Stimulated activated CD8-positive, alpha-beta memory T cell treated with anti-CD3 and anti-CD28 coated beads, Interleukin-15, amount 100 ng/mL, for 48 hours (primary cell): ENCODE results near the gene EXOC2.
"Not testable (repeated sequence)": the region's sequence is repeated elsewhere in the genome, so short reads cannot be mapped to it uniquely, and the experiment has no call there.

Experiments used
- DNase-seq, 2 donors: peaks; one replicate each; pipeline ENCODE4 v3.0.0-alpha.2; 2020; ENCODE audit warnings: low read depth in 2 of 2

Gene EXOC2

GRCh38 chr6:680666-681340 is 12.1 kb downstream of the EXOC2 start:
- DNase-seq: no peak

GRCh38 chr6:680251-680650 is 12.7 kb downstream of the EXOC2 start:
- no peak for DNase-seq

DNA sequence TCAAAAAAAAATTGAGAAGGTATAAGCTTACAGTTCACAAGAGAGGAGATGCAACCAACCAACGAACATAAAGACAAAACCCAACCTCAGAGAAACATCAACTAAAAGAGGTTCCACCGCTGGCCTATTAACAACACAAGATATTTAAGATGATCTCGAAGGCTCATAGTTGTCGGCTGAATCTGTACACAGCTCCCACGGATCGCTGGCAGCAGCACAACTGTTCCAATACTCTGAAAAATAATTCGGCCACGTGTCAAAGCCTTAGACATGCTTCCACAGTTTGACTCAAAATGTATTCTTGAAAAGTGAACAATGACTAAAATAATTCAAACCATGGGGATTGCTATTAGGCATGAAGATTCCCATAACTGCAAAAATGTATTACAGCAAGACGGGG is 13.7 kb downstream of the EXOC2 start:
- DNase-seq: no peak

DNA sequence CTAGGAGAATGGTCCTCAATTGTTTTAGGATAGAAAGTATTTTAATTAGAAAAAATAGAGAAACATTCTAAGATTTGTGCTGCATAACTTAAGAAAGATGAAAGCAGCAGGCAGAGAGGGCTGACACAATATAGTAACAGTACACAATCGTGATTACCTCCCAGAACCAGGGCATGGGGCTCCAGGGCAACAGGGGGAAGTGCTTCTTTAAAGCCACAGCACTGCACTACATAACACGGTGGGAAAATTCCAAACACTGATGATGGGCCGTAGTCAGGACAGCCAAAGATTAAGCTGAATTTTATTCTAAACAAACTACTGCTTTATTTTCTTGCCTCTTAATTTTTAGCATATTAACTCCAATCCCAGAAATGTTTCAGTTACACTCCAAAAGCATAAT is 14.4 kb downstream of the EXOC2 start:
- DNase-seq: no peak

DNA sequence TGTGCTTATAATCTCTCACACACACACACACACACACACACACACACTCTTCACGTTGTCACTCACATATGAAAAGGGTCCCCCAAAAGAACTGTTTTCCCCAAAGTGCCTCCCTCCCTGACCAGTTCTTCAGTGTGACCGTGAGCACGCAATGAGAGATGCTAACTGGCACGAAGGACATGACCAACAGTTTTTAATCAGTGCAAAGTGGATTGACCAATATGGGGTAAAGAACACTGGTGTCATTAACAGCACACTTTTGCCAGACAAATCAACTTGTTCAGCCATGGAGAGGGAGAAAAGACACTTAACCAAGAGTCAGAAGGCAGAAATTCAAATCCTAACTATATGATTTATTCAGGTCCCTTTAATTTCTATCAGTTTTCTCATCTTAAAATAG is 15.0 kb downstream of the EXOC2 start:
- DNase-seq: no peak

- no peak for DNase-seq
Observed at GRCh38 chr6:674956-675355, 18.0 kb downstream of the EXOC2 start.

GRCh38 chr6:674406-674805 is 18.5 kb downstream of the EXOC2 start:
- DNase-seq: no peak

DNA sequence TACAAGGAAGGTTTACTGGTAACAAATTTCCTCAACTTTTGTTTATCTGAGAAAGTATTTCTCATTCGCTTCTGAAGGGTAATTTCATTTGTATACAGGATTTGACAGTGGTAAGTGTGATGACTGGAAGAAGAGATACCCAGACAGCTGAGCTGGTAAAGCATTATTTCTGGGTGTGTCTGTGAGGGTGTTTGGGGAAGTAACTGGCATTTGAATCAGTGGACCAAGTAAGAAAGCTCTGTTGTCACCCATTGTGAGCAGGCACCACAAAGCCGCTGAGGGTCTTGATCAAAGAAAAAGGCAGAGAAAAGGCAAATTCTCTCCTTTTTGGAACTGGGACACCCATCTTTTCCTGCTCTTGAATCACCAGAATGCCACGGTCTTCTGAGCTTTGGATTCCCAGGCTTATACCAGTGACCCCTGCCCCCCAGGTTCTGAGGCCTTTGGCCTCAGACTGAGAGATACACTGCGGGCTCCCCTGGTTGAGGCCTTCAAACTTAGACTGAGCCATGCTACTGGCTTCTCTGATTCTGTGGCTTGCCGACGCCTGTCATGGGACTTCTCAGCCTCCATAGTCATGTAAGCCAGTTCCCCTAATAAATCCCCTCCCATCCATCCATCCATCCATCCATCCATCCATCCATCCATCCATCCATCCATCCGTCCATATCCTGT is 25.5 kb downstream of the EXOC2 start:
- DNase-seq: no peak

DNA sequence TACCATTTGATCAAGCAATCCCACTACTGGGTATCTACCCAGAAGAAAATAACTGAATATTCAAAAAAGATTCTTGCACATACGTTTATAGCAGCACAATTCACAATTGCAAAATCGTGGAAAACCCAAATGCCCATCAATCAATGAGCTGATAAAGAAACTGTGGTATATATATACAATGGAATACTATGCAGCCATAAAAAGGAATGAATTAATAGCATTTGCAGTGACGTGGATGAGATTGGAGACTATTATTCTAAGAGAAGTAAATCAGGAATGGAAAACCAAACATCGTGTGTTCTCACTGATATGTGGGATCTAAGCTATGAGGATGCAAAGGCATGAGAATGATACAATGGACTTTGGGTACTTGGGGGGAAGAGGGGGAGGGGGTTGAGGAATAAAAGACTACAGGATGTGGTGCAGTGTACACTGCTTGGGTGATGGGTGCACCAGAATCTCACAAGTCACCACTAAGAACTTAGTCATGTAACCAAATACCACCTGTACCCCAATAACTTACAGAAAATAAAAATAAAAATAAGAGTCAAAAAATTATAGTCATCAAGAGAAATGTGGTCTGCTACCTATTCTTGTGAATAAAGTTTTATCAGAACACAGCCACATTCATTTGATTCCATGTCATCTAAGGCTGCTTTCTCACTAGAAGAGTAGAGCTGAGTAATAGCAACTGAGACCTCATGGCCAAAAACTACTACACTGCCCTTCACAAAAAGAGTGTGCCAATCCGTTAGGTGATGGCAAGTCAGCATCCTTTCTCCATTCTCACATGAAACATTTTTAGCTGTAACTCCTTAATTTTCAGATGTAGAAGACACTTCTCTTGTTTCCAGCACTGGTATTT is 27.3 kb downstream of the EXOC2 start:
- DNase-seq: no peak

- not testable (repeated sequence) for DNase-seq
Observed at GRCh38 chr6:663788-664187, 29.2 kb downstream of the EXOC2 start.

- DNase-seq: no peak
Observed at GRCh38 chr6:659716-660581, 33.0 kb downstream of the EXOC2 start.

DNA sequence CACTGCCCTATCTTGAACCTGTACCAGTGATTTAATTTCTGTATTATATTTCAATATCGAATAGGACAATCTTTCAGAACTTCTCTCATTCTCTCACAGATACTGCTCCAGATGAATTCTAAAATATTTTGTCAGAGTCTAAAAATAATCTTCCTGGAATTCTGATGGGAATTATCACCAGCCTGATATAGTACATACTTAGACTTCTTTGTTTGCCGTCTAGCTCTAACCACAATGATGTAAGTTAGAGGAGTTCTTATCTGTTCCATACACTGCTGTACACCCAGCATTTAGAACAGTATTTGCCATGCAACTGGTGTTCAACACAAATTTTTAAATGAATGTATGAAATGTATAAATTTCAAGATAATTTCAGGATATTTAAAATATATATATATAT is 34.7 kb downstream of the EXOC2 start:
- no peak for DNase-seq

- DNase-seq: no peak
Observed at GRCh38 chr6:657743-658142, 35.2 kb downstream of the EXOC2 start.

- no peak for DNase-seq
Observed at GRCh38 chr6:656460-657252, 36.3 kb downstream of the EXOC2 start, which contains the start of gene HUS1B. Gene HUS1B, minus strand, starts transcription at chr6:657100. Its CDS starts 156 bp downstream, at chr6:656944.

GRCh38 chr6:654136-654535 is 38.8 kb downstream of the EXOC2 start:
- DNase-seq: no peak

DNA sequence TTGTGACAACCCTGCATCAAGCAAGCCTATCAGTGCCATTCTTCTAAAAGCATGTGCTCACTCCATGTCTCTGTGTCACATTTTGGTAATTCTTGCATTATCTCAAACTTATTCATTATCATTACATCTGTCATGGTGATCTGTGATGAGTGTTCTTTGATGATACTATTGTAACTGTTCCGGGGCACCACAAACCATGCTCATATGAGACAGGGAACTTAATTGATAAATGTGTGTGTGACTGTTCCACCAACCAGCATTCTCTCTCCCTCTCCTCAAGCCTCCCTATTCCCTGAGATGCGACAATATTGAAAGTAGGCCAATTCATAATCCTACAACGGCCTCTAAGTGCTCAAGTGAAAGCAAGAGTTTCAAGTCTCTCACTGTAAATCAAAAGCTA is 40.1 kb downstream of the EXOC2 start:
- DNase-seq: no peak

- DNase-seq: no peak
Observed at GRCh38 chr6:650098-650497, 42.8 kb downstream of the EXOC2 start.

DNA sequence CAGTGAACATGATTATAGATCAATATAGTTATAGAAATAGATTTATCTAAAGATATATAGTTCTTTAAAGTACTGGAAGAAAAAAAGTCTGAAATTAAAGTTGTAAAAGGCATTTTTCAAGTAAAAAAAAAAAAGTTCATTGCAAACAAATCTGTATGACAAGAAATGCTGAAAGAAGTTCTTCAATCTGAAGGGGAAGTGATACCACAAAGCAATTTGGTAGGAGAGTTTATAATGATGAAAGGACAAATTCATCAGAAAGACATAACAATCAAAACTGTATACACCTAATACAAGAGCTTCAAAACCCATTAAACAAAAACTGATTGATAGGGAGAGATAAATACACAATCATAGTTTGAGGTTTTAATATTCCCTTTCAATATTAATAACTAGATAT is 50.1 kb downstream of the EXOC2 start:
- no peak for DNase-seq

- no peak for DNase-seq
Observed at GRCh38 chr6:641225-641985, 51.5 kb downstream of the EXOC2 start.

GRCh38 chr6:636488-636887 is 56.5 kb downstream of the EXOC2 start:
- no peak for DNase-seq
